ENCODE measurements around the gene PDZD8.

Gene PDZD8

DNA sequence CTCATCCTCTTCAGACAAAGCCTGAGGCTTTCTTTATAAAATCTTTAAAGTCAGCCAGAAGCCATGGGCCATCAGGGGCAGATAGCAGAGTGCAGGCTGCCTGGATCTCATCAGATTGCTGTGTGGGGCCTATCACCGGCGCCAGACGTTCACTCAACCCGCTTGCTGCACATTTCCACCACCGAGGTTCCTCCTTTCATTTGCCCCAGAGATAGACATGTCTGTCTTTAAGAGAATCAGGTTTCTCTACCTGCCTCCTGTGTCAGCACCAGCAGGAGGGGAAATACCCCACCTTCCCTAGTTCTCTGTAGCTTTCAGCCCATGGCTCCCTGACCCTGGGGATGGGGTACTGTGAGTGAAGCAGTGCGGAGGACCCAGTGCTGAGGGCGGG is 112.3 kb downstream of the PDZD8 start:
- H3K4me3 ChIP-seq (replicated peaks; ENCODE audit: low read depth, low read length): no peak overlapping the region
- DNase-seq (ENCODE audit: extremely low read depth, insufficient read length): no peak
- no peaks in the 10 kb centered on the region for H3K36me3 ChIP-seq (ENCODE audit: control insufficient read depth, insufficient read depth, low read length)
- TF ChIP-seq, protein P1, sequence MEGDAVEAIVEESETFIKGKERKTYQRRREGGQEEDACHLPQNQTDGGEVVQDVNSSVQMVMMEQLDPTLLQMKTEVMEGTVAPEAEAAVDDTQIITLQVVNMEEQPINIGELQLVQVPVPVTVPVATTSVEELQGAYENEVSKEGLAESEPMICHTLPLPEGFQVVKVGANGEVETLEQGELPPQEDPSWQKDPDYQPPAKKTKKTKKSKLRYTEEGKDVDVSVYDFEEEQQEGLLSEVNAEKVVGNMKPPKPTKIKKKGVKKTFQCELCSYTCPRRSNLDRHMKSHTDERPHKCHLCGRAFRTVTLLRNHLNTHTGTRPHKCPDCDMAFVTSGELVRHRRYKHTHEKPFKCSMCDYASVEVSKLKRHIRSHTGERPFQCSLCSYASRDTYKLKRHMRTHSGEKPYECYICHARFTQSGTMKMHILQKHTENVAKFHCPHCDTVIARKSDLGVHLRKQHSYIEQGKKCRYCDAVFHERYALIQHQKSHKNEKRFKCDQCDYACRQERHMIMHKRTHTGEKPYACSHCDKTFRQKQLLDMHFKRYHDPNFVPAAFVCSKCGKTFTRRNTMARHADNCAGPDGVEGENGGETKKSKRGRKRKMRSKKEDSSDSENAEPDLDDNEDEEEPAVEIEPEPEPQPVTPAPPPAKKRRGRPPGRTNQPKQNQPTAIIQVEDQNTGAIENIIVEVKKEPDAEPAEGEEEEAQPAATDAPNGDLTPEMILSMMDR (IDR thresholded peaks at IDR 0.05; ENCODE audit: insufficient read depth, low read length, poor library complexity, severe bottlenecking): no peak
- H3K27me3 ChIP-seq (replicated peaks; ENCODE audit: control insufficient read depth, insufficient read depth, low read length): no peaks in the 10 kb centered on the region; the same call in 1 of the 2 replicates

DNA sequence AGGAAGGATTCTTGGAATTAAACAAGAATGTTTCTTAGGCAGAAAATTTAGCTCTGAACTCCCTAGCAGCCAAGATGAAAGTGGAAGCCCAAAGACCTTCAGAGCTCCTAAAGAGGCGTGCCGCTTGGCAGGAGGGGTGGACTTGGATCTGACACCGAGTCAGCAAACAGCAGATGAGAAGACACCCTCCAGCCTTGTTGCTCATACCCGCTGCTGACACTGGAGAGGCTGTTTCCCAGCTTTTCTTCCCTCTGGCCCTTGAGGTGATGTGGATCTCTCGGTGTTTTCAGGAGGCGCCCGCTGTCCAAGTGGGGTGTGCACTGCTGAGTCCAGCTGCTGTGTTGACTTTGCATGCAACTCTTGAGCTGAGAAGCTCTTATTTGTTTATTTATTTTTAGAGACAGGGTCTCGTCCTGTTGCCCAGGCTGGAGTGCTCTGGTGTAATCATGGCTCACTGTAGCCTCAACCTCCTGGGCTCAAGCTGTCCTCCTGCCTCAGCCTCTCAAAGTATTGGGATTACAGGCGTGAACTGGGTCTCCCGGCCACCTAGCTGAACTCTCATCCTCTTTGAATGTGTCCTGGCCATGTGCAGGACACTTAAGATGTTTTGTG is 112.8 kb downstream of the PDZD8 start:
- H3K4me3 ChIP-seq (replicated peaks; ENCODE audit: low read depth, low read length): no peak overlapping the region
- no peaks in the 10 kb centered on the region for H3K36me3 ChIP-seq (ENCODE audit: control insufficient read depth, insufficient read depth, low read length)
- DNase-seq (ENCODE audit: extremely low read depth, insufficient read length): no peak
- H3K27me3 ChIP-seq (replicated peaks; ENCODE audit: control insufficient read depth, insufficient read depth, low read length): no peaks in the 10 kb centered on the region; the same call in 1 of the 2 replicates
- TF ChIP-seq, protein P1 (IDR thresholded peaks at IDR 0.05; ENCODE audit: insufficient read depth, low read length, poor library complexity, severe bottlenecking): no peak

DNA sequence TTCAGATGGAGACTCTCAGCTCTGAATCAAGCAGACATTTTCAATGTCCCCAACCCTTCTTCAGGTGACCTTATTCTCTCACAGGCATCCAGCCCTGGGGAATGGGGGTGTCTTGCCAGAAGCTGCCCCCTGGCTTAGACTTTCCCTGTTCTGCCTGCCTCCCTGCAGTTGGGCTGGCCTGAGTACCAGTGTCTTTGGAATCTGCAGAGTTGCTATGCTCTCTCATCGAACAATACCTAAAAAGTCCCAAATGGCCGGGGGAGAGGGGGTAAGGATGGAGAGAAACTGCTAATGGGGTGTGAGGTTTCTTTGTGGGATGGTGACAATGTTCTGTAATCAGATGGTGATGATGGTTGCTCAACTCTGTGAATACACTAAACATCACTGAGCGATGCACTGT is 113.7 kb downstream of the PDZD8 start:
- TF ChIP-seq, protein P1 (IDR thresholded peaks at IDR 0.05; ENCODE audit: insufficient read depth, low read length, poor library complexity, severe bottlenecking): no peak
- Histone ChIP-seq H3K4me3 (replicated peaks; ENCODE audit: low read depth, low read length) (no peak overlapping the region), H3K36me3 (ENCODE audit: control insufficient read depth, insufficient read depth, low read length) (no peaks in the 10 kb centered on the region), H3K27me3 (replicated peaks; ENCODE audit: control insufficient read depth, insufficient read depth, low read length) (no peaks in the 10 kb centered on the region; the same call in 1 of the 2 replicates)
- DNase-seq (ENCODE audit: extremely low read depth, insufficient read length): no peak

DNA sequence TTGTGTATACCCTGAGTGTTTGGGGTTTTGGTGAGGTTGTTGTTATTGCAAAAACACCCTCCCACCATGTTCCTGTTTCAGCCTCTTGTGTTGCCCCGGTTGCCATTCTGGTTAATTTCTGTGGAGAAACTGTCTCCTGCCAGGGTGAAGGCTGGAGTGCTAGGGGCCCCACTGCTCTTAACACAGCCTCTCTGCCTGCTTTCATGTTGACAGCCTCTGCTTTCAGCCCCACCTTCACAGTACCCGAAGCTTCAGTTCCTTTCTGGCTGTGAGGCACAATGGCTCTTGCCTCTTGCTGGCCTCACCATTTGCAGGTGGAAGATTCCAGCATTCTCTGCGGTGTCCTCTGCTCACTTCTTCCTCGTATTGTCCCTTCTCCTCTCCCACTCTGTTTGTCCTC is 115.2 kb downstream of the PDZD8 start:
- Histone ChIP-seq H3K36me3 (ENCODE audit: control insufficient read depth, insufficient read depth, low read length) (no peaks in the 10 kb centered on the region), H3K4me3 (replicated peaks; ENCODE audit: low read depth, low read length) (no peak overlapping the region), H3K27me3 (replicated peaks; ENCODE audit: control insufficient read depth, insufficient read depth, low read length) (no peaks in the 10 kb centered on the region; the same call in 1 of the 2 replicates)
- no peak for DNase-seq (ENCODE audit: extremely low read depth, insufficient read length)
- TF ChIP-seq, protein P1 (IDR thresholded peaks at IDR 0.05; ENCODE audit: insufficient read depth, low read length, poor library complexity, severe bottlenecking): no peak

DNA sequence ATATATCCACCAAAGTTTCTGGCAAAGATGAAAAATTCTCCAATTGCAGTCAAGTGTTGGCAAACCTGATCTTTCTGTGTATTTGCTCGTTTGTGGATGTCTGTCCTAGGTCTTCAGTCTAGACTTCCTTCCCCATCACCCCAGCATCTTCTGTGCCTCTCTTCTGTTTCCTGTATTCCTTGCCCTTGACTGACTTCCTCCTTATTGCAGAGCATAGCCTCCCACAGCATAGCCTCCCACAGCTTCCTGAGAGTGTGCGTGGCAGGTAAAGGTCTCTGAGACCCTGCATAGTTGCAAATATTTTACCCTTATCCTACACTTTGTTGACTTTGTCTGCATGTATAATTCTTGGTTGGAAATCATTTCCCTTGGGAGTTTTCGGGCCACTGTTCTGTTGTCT is 116.0 kb downstream of the PDZD8 start:
- no peak for DNase-seq (ENCODE audit: extremely low read depth, insufficient read length)
- TF ChIP-seq, protein P1 (IDR thresholded peaks at IDR 0.05; ENCODE audit: insufficient read depth, low read length, poor library complexity, severe bottlenecking): no peak

DNA sequence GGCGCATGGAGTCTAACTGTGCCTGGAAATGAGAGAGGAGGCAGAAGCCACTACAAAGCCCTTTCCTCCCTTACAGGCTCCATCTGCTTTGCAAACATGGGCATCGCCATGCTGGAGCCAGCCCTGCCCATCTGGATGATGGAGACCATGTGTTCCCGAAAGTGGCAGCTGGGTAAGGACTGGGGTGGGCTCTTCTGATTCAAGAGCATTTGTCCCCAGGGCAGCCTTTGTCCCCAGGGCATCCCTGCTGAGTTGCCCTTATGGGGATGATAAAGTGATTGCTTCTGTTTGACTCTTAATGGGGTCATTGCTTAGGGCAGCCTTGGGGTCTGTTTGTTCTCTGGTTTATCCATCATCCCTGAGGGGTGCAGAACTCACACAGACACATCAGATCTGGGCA is 117.5 kb downstream of the PDZD8 start:
- TF ChIP-seq, protein P1 (IDR thresholded peaks at IDR 0.05; ENCODE audit: insufficient read depth, low read length, poor library complexity, severe bottlenecking): no peak
- no peaks in the 10 kb centered on the region; the same call in none of the 2 replicates for H3K27me3 ChIP-seq (replicated peaks; ENCODE audit: control insufficient read depth, insufficient read depth, low read length)
- H3K4me3 ChIP-seq (replicated peaks; ENCODE audit: low read depth, low read length): no peak overlapping the region
- DNase-seq (ENCODE audit: extremely low read depth, insufficient read length): no peak
- no peaks in the 10 kb centered on the region for H3K36me3 ChIP-seq (ENCODE audit: control insufficient read depth, insufficient read depth, low read length)

More for the DNA sequence above, 116.0 kb downstream of the PDZD8 start:
- Histone ChIP-seq H3K36me3 (ENCODE audit: control insufficient read depth, insufficient read depth, low read length) (no peaks in the 10 kb centered on the region), H3K27me3 (replicated peaks; ENCODE audit: control insufficient read depth, insufficient read depth, low read length) (no peaks in the 10 kb centered on the region; the same call in none of the 2 replicates), H3K4me3 (replicated peaks; ENCODE audit: low read depth, low read length) (no peak overlapping the region)

All from GM06990 (cell line).